ENCODE data around the gene SEC22B.
"Not testable (repeated sequence)": the region's sequence is repeated elsewhere in the genome, so short reads cannot be mapped to it uniquely, and the experiment has no call there.

- not testable (repeated sequence) for TF ChIP-seq MXI1 (IDR thresholded peaks at IDR 0.05; ENCODE audit: low read depth, low read length); ZBTB33 (IDR thresholded peaks at IDR 0.05; ENCODE audit: borderline replicate concordance, low read depth); USF2 (IDR thresholded peaks at IDR 0.05; ENCODE audit: borderline replicate concordance, low read depth, low read length)
Observed at GRCh38 chr1:120141865-120142264, 34.5 kb downstream of the SEC22B start.
